CD4-positive, alpha-beta T cell (primary cell): ENCODE measurements around the gene PCDH9. TPM values are rescaled to one million over a fixed set of nuclear protein-coding genes. Genes with fewer than 3 reads are reported as not detected.

ENCODE experiments used
- ATAC-seq: fragments of 200-7000 bp; cut with Tn5 transposase; one replicate; pipeline ENCODE4 v1.10.0; 2022; ENCODE audit warnings: mild to moderate bottlenecking; ENCODE audit not compliant: poor library complexity
- CTCF ChIA-PET: fragments of 350-600 bp; sonication (Branson Sonifier 250); formaldehyde crosslinking; loops from one replicate; lab custom pipeline; 2021; ENCODE audit warnings: antibody characterized with exemption, inconsistent platforms; lab: Charles Lee
- POLR2A ChIA-PET: fragments of 350-600 bp; sonication (Branson Sonifier 250); formaldehyde crosslinking; loops from one replicate; lab custom pipeline; 2021; ENCODE audit warnings: antibody characterized with exemption, inconsistent platforms; lab: Charles Lee
- DNase-seq, 14 experiments: peaks; one replicate each; pipeline ENCODE4 v3.0.0-alpha.2; 2013 to 2020; ENCODE audit warnings: mixed read lengths in 2 of 14
- H3K27ac ChIP-seq, 2 donors: one replicate each; pipeline versions ENCODE4 v1.5.1 to v1.7.0; 2013; ENCODE audit warnings: low read length in 2 of 2, low read depth in 1 of 2, mild to moderate bottlenecking in 1 of 2
- H3K27me3 ChIP-seq, 2 experiments: 1 replicate in 1 of 2; 2 replicates in 1 of 2; pipeline versions ENCODE4 v1.6.1 to v1.7.0; 2013; ENCODE audit warnings: low read length in 2 of 2, control low read depth in 1 of 2, mild to moderate bottlenecking in 1 of 2, moderate library complexity in 1 of 2; ENCODE audit not compliant: insufficient read depth in 2 of 2, control insufficient read depth in 1 of 2
- H3K36me3 ChIP-seq: one replicate; pipeline ENCODE4 v1.6.1; 2013; ENCODE audit warnings: low read length, control low read depth; ENCODE audit not compliant: insufficient read depth
- H3K4me1 ChIP-seq: one replicate; pipeline ENCODE4 v1.6.1; 2013; ENCODE audit warnings: low read length, control low read depth; ENCODE audit not compliant: insufficient read depth
- H3K4me3 ChIP-seq: one replicate; pipeline ENCODE4 v1.5.1; 2013; ENCODE audit warnings: mild to moderate bottlenecking, low read length, moderate library complexity
- H3K9me3 ChIP-seq, 2 experiments: 1 replicate in 1 of 2; 2 replicates in 1 of 2; pipeline versions ENCODE4 v1.6.1 to v1.7.0; 2013; ENCODE audit warnings: low read length in 2 of 2, mild to moderate bottlenecking in 2 of 2, control low read depth in 1 of 2, moderate library complexity in 1 of 2; ENCODE audit not compliant: control insufficient read depth in 1 of 2, insufficient read depth in 1 of 2
- H3K27ac Mint-ChIP-seq: one replicate; pipeline ENCODE4 v1.8.0; 2020; ENCODE audit warnings: mixed read lengths
- H3K27me3 Mint-ChIP-seq: one replicate; pipeline ENCODE4 v1.8.0; 2021; ENCODE audit warnings: mixed read lengths
- H3K36me3 Mint-ChIP-seq: one replicate; pipeline ENCODE4 v1.8.0; 2021; ENCODE audit warnings: low read depth, mixed read lengths
- H3K4me1 Mint-ChIP-seq: one replicate; pipeline ENCODE4 v1.8.0; 2021; ENCODE audit warnings: low read depth, mixed read lengths
- H3K4me3 Mint-ChIP-seq: one replicate; pipeline ENCODE4 v1.8.0; 2020; ENCODE audit warnings: mild to moderate bottlenecking, mixed read lengths
- H3K9me3 Mint-ChIP-seq: one replicate; pipeline ENCODE4 v1.8.0; 2020; ENCODE audit warnings: mixed read lengths
- CTCF ChIP-seq: fragments of 200-600 bp; IDR thresholded peaks from one replicate; pipeline ENCODE4 v1.8.0; 2022; ENCODE audit warnings: antibody characterized with exemption, mild to moderate bottlenecking
- intact Hi-C, 2 experiments: fragments of 100-400 bp; cut with DNase I in 1 of 2; cut with micrococcal nuclease in 1 of 2; formaldehyde crosslinking; loops; one replicate each; pipeline versions ENCODE4 v1.15.1 to v1.9.0; 2023 to 2025; cut with DNase I, micrococcal nuclease
- total RNA-seq, 174 experiments: library from RNA in 2 of 174; stranded (reverse) in 2 of 174; gene quantifications; one replicate each; pipeline ENCODE4 v1.2.3 and lab custom pipeline; 2021 to 2026

The PCDH9 gene
- total RNA-seq, 2 experiments from 2014 or later = 0.08 to 0.19 TPM

- H3K36me3 Mint-ChIP-seq = no peaks in the 10 kb centered on the region
- intact Hi-C loops = no loop called here
- TF ChIP-seq CTCF = no peak
- H3K27ac Mint-ChIP-seq = no peak overlapping the region
- Histone ChIP-seq H3K4me3 (no peak overlapping the region), H3K27ac (no peak overlapping the region), H3K4me1 (no peaks in the 10 kb centered on the region), H3K9me3 (peaks cover 0 to 7% of the 10 kb centered on the region in 2 experiments), H3K27me3 (no peaks in the 10 kb centered on the region), H3K36me3 (no peaks in the 10 kb centered on the region)
- peaks cover 3% of the 10 kb centered on the region for H3K9me3 Mint-ChIP-seq
- no peak for ATAC-seq
- no peak for DNase-seq
- ChIA-PET CTCF (no interaction called here), POLR2A (no interaction called here)
- H3K4me3 Mint-ChIP-seq = no peak overlapping the region
- no peaks in the 10 kb centered on the region for H3K4me1 Mint-ChIP-seq
- no peaks in the 10 kb centered on the region for H3K27me3 Mint-ChIP-seq
Measured at GRCh38 chr13:66266348-66266747, 963.8 kb downstream of the PCDH9 start.

- no peak overlapping the region for H3K27ac Mint-ChIP-seq
- Histone ChIP-seq H3K9me3 (peaks cover 0 to 9% of the 10 kb centered on the region in 2 experiments), H3K27me3 (no peaks in the 10 kb centered on the region), H3K4me1 (no peaks in the 10 kb centered on the region), H3K4me3 (no peak overlapping the region), H3K27ac (no peak overlapping the region), H3K36me3 (no peaks in the 10 kb centered on the region)
- CTCF ChIA-PET = no interaction called here
- ATAC-seq (no peak), DNase-seq (no peak)
- no peak for TF ChIP-seq CTCF
- POLR2A ChIA-PET = no interaction called here
- peaks cover 3% of the 10 kb centered on the region for H3K9me3 Mint-ChIP-seq
- H3K4me3 Mint-ChIP-seq = no peak overlapping the region
- no peaks in the 10 kb centered on the region for H3K36me3 Mint-ChIP-seq
- no peaks in the 10 kb centered on the region for H3K27me3 Mint-ChIP-seq
- no peaks in the 10 kb centered on the region for H3K4me1 Mint-ChIP-seq
- intact Hi-C loops = no loop called here
Measured at GRCh38 chr13:66265371-66265770, 964.8 kb downstream of the PCDH9 start.

GRCh38 chr13:66264971-66265370 is 965.2 kb downstream of the PCDH9 start:
- Histone ChIP-seq H3K27ac (no peak overlapping the region), H3K27me3 (no peaks in the 10 kb centered on the region), H3K4me1 (no peaks in the 10 kb centered on the region), H3K4me3 (no peak overlapping the region), H3K36me3 (no peaks in the 10 kb centered on the region), H3K9me3 (peaks cover 0 to 13% of the 10 kb centered on the region in 2 experiments)
- Mint-ChIP-seq H3K27me3 (no peaks in the 10 kb centered on the region), H3K4me3 (no peak overlapping the region), H3K4me1 (no peaks in the 10 kb centered on the region), H3K9me3 (peaks cover 3% of the 10 kb centered on the region), H3K27ac (no peak overlapping the region), H3K36me3 (no peaks in the 10 kb centered on the region)
- no peak for TF ChIP-seq CTCF
- intact Hi-C loops = no loop called here
- POLR2A ChIA-PET = no interaction called here
- no peak for DNase-seq
- no peak for ATAC-seq
- CTCF ChIA-PET = no interaction called here
